HEK293 (cell line): Measurements from ENCODE around the gene MARF1.

Experiments used
- CTCF ChIA-PET: fragments of 350-600 bp; formaldehyde crosslinking; extraction: SDS; loops from one replicate; lab custom pipeline; 2021; ENCODE audit warnings: antibody characterized with exemption; lab: Yijun Ruan, JAX
- POLR2A ChIA-PET: fragments of 300-600 bp; formaldehyde crosslinking; extraction: SDS; loops from one replicate; lab custom pipeline; 2020; ENCODE audit warnings: antibody characterized with exemption, inconsistent platforms; lab: Yijun Ruan, JAX
- H3K27ac ChIP-seq: fragments of 200-500 bp; sonication (Bioruptor generic); 2 replicates; pipeline ENCODE4 v1.5.1; 2014; ENCODE audit warnings: low read depth, low read length, control low read depth, inconsistent platforms; ENCODE audit errors: extremely low read depth
- H3K36me3 ChIP-seq, 2 experiments: fragments of 200-500 bp in 1 of 2; sonication (Bioruptor generic) in 1 of 2; 1 replicate in 1 of 2; 2 replicates in 1 of 2; pipeline ENCODE4 v1.5.1; 2014 to 2017; ENCODE audit warnings: inconsistent platforms in 2 of 2, low read length in 2 of 2; ENCODE audit not compliant: control insufficient read depth in 2 of 2, insufficient read depth in 1 of 2
- H3K4me1 ChIP-seq: fragments of 200-500 bp; sonication (Bioruptor generic); 2 replicates; pipeline ENCODE4 v1.5.1; 2014; ENCODE audit warnings: mild to moderate bottlenecking, low read length, inconsistent platforms; ENCODE audit not compliant: control insufficient read depth, insufficient read depth
- H3K4me3 ChIP-seq: 2 replicates; pipeline ENCODE4 v1.5.1; 2011; ENCODE audit warnings: low read depth, mild to moderate bottlenecking, control low read depth, low read length, moderate library complexity
- H3K9me3 ChIP-seq: fragments of 200-500 bp; sonication (Bioruptor generic); 2 replicates; pipeline ENCODE4 v1.5.1; 2014; ENCODE audit warnings: low read depth, low read length, inconsistent platforms; ENCODE audit not compliant: control insufficient read depth, insufficient read depth
- BCL11A ChIP-seq: fragments of 450-650 bp; formaldehyde crosslinking; IDR thresholded peaks from 2 replicates; pipeline ENCODE4 v1.5.1; 2016; ENCODE audit warnings: low read depth, missing biosample characterization, missing genetic modification characterization
- FEZF1 ChIP-seq: fragments of 450-650 bp; formaldehyde crosslinking; IDR thresholded peaks from 2 replicates; pipeline ENCODE4 v1.5.1; 2016; ENCODE audit warnings: missing biosample characterization, missing genetic modification characterization
- HOXA7 ChIP-seq: sonication (generic); formaldehyde crosslinking; IDR thresholded peaks from 2 replicates; pipeline ENCODE4 v1.8.1; 2022; ENCODE audit warnings: missing genetic modification reagents, borderline replicate concordance
- KLF1 ChIP-seq: fragments of 450-650 bp; formaldehyde crosslinking; IDR thresholded peaks from 2 replicates; pipeline ENCODE4 v1.5.1; 2016; ENCODE audit warnings: missing biosample characterization, missing genetic modification characterization
- KLF8 ChIP-seq: fragments of 450-650 bp; formaldehyde crosslinking; IDR thresholded peaks from 2 replicates; pipeline ENCODE4 v1.5.1; 2016; ENCODE audit warnings: missing biosample characterization, missing genetic modification characterization
- SP3 ChIP-seq: fragments of 450-650 bp; formaldehyde crosslinking; IDR thresholded peaks from 2 replicates; pipeline ENCODE4 v1.5.1; 2016; ENCODE audit warnings: missing biosample characterization, missing genetic modification characterization
- ZBTB1 ChIP-seq: fragments of 450-650 bp; formaldehyde crosslinking; IDR thresholded peaks from 2 replicates; pipeline ENCODE4 v1.5.1; 2016; ENCODE audit warnings: missing biosample characterization, missing genetic modification characterization
- ZNF146 ChIP-seq: fragments of 450-650 bp; formaldehyde crosslinking; IDR thresholded peaks from 2 replicates; pipeline ENCODE4 v1.5.1; 2016; ENCODE audit warnings: missing biosample characterization, missing genetic modification characterization
- ZNF155 ChIP-seq: fragments of 450-650 bp; formaldehyde crosslinking; IDR thresholded peaks from 2 replicates; pipeline ENCODE4 v1.5.1; 2016; ENCODE audit warnings: missing biosample characterization, missing genetic modification characterization
- ZNF16 ChIP-seq: fragments of 450-650 bp; formaldehyde crosslinking; IDR thresholded peaks from 2 replicates; pipeline ENCODE4 v1.5.1; 2016; ENCODE audit warnings: low read depth, missing biosample characterization, missing genetic modification characterization
- ZNF2 ChIP-seq: fragments of 450-650 bp; formaldehyde crosslinking; IDR thresholded peaks from 2 replicates; pipeline ENCODE4 v1.5.1; 2016; ENCODE audit warnings: missing biosample characterization, missing genetic modification characterization
- ZNF211 ChIP-seq: fragments of 450-650 bp; formaldehyde crosslinking; IDR thresholded peaks from 2 replicates; pipeline ENCODE4 v1.5.1; 2016; ENCODE audit warnings: low read depth, missing biosample characterization, missing genetic modification characterization
- ZNF311 ChIP-seq: fragments of 450-650 bp; formaldehyde crosslinking; IDR thresholded peaks from 2 replicates; pipeline ENCODE4 v1.5.1; 2017; ENCODE audit warnings: missing biosample characterization, missing genetic modification characterization, borderline replicate concordance
- ZNF398 ChIP-seq: fragments of 450-650 bp; formaldehyde crosslinking; IDR thresholded peaks from 2 replicates; pipeline ENCODE4 v1.5.1; 2017; ENCODE audit warnings: missing biosample characterization, missing genetic modification characterization
- ZNF501 ChIP-seq: fragments of 450-650 bp; formaldehyde crosslinking; IDR thresholded peaks from 2 replicates; pipeline ENCODE4 v1.5.1; 2016; ENCODE audit warnings: missing biosample characterization, missing genetic modification characterization
- ZNF561 ChIP-seq: fragments of 450-650 bp; IDR thresholded peaks from 2 replicates; pipeline ENCODE4 v1.5.1; 2018; ENCODE audit warnings: missing biosample characterization, missing genetic modification characterization, borderline replicate concordance
- ZNF701 ChIP-seq: fragments of 450-650 bp; formaldehyde crosslinking; IDR thresholded peaks from 2 replicates; pipeline ENCODE4 v1.5.1; 2016; ENCODE audit warnings: missing biosample characterization, missing genetic modification characterization
- ZNF777 ChIP-seq: fragments of 450-650 bp; formaldehyde crosslinking; IDR thresholded peaks from 2 replicates; pipeline ENCODE4 v1.5.1; 2017; ENCODE audit warnings: missing biosample characterization, missing genetic modification characterization, borderline replicate concordance
- ZNF792 ChIP-seq: fragments of 450-650 bp; formaldehyde crosslinking; IDR thresholded peaks from 2 replicates; pipeline ENCODE4 v1.5.1; 2016; ENCODE audit warnings: missing biosample characterization, missing genetic modification characterization
- ZNF843 ChIP-seq: fragments of 450-650 bp; formaldehyde crosslinking; IDR thresholded peaks from 2 replicates; pipeline ENCODE4 v1.5.1; 2016; ENCODE audit warnings: missing biosample characterization, missing genetic modification characterization
- TF ChIP-seq, protein P1 (sequence below): fragments of 450-650 bp; formaldehyde crosslinking; IDR thresholded peaks from 2 replicates; pipeline ENCODE4 v1.5.1; 2017; ENCODE audit warnings: missing biosample characterization, missing genetic modification characterization
- TF ChIP-seq, protein P2 (sequence below): fragments of 450-650 bp; formaldehyde crosslinking; IDR thresholded peaks from 2 replicates; pipeline ENCODE4 v1.5.1; 2016; ENCODE audit warnings: missing biosample characterization, missing genetic modification characterization

Gene MARF1

DNA sequence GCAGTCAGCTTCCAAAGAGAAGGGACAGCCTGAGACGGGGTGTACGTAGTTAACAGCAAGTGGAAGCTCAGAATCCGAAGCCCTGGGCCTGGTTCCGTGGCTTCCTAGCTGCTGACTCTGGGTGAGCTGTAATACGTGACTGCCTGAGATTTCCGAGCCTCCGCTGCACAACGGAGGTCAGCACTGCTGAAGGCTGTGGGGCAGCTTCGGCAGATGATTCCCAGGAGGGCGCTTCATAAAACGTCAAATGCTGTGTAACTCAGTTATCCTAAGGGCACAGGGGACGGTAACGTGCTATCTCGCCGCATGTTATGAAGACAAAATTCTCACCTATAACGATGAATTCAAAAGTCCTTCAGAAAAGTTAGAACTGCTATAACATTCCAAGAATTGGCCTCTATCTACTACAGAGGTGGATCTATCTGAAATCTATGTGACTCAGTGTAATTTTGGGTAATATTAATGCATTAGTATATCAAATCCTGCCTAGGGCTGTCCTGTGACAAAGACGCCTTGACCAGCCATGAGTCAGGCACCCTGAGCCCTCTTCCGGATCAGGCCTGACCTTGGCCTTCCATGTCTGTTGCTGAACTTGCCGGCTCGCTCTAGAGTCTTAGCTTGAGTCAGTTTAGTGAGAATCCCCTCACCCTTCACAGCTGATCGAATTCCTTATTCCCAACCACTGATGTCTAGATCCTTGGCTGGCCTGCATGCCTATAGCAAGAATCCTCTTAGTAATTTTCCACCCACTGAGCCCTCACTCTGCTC lies 43.5 kb downstream of the MARF1 start:
- H3K27ac ChIP-seq: no peak overlapping the region
- POLR2A ChIA-PET: interaction anchor here (0.7 kb wide), 1 partner anchor 13 kb away, joined by 3 read pairs; no protein-coding TSS in a partner anchor
- H3K36me3 ChIP-seq: peaks cover 24 to 98% of the 10 kb centered on the region in 2 experiments
- H3K4me3 ChIP-seq: no peak overlapping the region
- no peaks in the 10 kb centered on the region for H3K9me3 ChIP-seq
- CTCF ChIA-PET: no interaction called here
- no peak for TF ChIP-seq FEZF1 (tag by site-specific recombination)
- TF ChIP-seq KLF8 (tag by site-specific recombination): no peak
- TF ChIP-seq ZNF2 (tag by site-specific recombination): no peak
- TF ChIP-seq, all 188 proteins: peak for 0
- H3K4me1 ChIP-seq: no peaks in the 10 kb centered on the region

DNA sequence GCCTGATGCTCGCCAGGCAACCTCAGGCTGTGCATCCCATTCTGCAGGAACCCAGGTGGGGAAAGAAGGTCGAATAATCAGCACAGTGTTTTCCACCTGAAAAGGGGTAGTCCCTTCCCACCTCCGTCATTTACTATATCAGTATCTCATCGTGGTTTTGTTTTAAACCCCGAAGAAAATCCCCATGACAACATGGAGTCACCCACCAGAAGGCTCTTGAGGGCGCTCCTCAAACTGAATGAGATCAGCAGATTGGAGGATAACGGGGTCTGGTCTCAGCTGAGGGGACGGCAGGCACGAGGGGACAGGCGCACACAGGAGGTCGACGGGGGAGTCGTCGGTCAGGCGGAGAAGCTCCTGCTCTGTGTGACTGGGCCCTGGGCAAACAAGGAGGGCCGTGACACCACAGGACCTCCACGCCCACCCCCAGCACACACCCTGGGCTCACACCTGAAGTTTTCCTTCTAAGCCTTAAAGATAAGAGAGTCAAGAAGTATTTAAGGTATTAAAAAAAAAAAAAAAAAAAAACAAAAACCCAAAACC lies 44.2 kb downstream of the MARF1 start:
- no peak overlapping the region for H3K4me3 ChIP-seq
- TF ChIP-seq ZNF501 (tag by site-specific recombination): no peak
- no peak for TF ChIP-seq ZNF792 (tag by site-specific recombination)
- no peak for TF ChIP-seq ZNF211 (tag by site-specific recombination)
- TF ChIP-seq KLF1 (tag by site-specific recombination): no peak
- no peak for TF ChIP-seq ZNF777 (tag by site-specific recombination)
- TF ChIP-seq ZBTB1 (tag by site-specific recombination): no peak
- TF ChIP-seq, protein P1, sequence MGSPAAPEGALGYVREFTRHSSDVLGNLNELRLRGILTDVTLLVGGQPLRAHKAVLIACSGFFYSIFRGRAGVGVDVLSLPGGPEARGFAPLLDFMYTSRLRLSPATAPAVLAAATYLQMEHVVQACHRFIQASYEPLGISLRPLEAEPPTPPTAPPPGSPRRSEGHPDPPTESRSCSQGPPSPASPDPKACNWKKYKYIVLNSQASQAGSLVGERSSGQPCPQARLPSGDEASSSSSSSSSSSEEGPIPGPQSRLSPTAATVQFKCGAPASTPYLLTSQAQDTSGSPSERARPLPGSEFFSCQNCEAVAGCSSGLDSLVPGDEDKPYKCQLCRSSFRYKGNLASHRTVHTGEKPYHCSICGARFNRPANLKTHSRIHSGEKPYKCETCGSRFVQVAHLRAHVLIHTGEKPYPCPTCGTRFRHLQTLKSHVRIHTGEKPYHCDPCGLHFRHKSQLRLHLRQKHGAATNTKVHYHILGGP (tag by site-specific recombination): no peak
- TF ChIP-seq SP3 (tag by site-specific recombination): no peak
- TF ChIP-seq BCL11A (tag by site-specific recombination): no peak
- no peak for TF ChIP-seq ZNF311 (tag by site-specific recombination)
- TF ChIP-seq ZNF701: no peak
- TF ChIP-seq, protein P2, sequence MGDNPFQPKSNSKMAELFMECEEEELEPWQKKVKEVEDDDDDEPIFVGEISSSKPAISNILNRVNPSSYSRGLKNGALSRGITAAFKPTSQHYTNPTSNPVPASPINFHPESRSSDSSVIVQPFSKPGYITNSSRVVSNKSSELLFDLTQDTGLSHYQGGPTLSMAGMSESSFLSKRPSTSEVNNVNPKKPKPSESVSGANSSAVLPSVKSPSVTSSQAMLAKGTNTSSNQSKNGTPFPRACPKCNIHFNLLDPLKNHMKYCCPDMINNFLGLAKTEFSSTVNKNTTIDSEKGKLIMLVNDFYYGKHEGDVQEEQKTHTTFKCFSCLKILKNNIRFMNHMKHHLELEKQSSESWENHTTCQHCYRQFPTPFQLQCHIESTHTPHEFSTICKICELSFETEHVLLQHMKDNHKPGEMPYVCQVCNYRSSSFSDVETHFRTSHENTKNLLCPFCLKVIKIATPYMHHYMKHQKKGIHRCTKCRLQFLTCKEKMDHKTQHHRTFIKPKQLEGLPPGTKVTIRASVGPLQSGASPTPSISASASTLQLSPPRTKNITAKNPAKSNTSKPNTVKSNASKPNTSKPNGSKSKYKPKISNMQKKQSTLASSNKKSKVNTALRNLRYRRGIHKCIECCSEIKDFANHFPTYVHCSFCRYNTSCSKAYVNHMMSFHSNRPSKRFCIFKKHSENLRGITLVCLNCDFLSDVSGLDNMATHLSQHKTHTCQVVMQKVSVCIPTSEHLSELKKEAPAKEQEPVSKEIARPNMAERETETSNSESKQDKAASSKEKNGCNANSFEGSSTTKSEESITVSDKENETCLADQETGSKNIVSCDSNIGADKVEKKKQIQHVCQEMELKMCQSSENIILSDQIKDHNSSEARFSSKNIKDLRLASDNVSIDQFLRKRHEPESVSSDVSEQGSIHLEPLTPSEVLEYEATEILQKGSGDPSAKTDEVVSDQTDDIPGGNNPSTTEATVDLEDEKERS (tag by site-specific recombination): no peak
- H3K27ac ChIP-seq: no peak overlapping the region
- ChIA-PET CTCF (no interaction called here), POLR2A (interaction anchor here (0.7 kb wide), 1 partner anchor 14 kb away, joined by 3 read pairs; no protein-coding TSS in a partner anchor)
- H3K4me1 ChIP-seq: no peaks in the 10 kb centered on the region
- no peaks in the 10 kb centered on the region for H3K9me3 ChIP-seq
- peaks cover 24 to 91% of the 10 kb centered on the region in 2 experiments for H3K36me3 ChIP-seq

- Histone ChIP-seq H3K4me1 (no peaks in the 10 kb centered on the region), H3K4me3 (no peak overlapping the region), H3K36me3 (peaks cover 21 to 85% of the 10 kb centered on the region in 2 experiments), H3K27ac (no peak overlapping the region), H3K9me3 (no peaks in the 10 kb centered on the region)
- ChIA-PET POLR2A (no interaction called here), CTCF (interaction anchor here (0.5 kb wide), 1 partner anchor 36 kb away, joined by 3 read pairs; no protein-coding TSS in a partner anchor)
- TF ChIP-seq ZNF843 (tag by site-specific recombination) (no peak), ZNF561 (no peak), ZNF16 (no peak), ZNF155 (no peak), ZNF398 (tag by site-specific recombination) (no peak), ZNF146 (tag by site-specific recombination) (no peak), HOXA7 (CRISPR knock-in tag) (no peak)
These were observed 44.9 kb downstream of the MARF1 start for GRCh38 chr16:15597822-15598647.
